ENCODE results near the gene NRBP1.
"Not testable (repeated sequence)": the region's sequence is repeated elsewhere in the genome, so short reads cannot be mapped to it uniquely, and the experiment has no call there.

The NRBP1 gene

DNA sequence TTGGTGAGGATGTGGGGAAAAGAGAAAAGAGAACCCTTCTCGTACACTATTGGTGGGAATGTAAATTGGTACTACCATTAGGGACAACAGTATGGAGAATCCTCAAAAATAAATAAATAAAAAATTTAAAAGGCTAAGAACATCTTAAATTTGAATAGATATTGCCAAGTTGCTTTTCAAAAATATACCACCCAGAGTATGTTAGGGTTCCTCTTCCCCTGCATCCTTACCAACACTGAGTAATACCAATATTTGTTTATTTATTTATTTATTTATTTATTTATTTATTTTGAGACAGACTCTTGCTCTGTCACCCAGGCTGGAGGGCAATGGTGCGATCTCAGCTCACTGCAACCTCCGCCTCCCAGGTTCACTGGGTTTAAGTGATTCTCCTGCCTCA lies 5.5 kb upstream of the NRBP1 start:
- DNase-seq, result no peak

DNA sequence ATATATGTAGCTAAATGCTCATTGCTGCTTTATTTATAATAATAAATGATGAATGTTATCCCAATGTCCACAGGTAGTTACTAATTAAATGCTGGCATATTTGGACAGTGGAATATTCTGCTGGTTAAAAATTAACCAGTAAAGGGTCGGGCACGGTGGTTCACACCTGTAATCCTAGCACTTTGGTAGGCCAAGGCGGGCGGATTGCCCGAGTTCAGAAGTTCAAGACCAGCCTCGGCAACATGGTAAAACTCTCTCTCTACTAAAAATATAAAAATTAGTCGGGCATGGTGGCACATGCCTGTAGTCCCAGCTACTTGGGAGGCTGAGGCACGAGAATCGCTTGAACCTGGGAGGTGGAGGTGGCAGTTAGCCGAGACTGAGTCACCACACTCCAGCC lies 3.4 kb upstream of the NRBP1 start:
- not testable (repeated sequence) for DNase-seq

DNA sequence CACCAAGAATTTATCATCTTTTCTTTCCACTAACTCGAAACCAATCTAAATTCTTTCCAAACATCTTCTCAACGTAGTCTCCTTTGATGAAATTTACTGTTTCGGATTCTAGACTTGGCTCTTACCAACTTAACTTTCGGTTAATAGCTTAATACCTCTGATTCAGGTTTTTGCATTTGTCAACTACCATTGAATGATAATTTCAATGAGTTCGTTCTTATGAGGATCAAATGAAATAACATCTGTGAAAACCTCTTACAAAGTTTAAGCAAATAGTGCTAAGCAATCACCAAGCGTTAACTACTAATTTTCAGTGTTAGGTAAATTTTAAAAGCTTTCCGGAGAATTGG lies 593 bp upstream of the NRBP1 start:
- DNase-seq, result no peak

DNA sequence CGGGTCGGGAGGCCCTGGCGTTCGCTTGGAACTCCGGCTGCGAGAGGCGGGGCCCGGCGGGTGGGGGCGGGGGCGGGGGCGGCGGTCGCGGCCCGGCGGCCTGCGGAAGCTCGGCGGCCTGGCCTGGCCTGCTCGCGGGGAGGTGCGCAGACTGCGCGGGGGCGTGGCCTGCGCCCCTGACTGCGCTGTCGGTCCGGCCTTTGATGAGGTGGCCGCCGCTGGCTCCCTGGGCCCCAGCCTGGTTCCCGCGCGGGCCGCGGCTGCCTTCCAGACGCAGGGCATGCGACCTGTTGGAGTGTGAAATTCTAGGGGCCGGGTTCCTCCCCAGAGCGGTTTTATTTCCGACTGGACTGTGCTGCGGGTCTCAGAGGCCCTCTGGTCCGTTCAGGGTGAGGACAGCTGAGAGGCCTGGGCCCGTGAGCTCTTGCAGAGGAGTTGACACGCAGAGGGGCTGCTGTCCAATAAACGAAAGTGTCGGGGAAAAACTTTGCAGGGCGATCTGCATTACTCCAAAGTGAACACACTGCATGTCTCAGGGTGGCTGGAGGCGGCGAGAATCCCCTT lies 629 bp downstream of the NRBP1 start:
- peak; percentile 80 for DNase-seq

DNA sequence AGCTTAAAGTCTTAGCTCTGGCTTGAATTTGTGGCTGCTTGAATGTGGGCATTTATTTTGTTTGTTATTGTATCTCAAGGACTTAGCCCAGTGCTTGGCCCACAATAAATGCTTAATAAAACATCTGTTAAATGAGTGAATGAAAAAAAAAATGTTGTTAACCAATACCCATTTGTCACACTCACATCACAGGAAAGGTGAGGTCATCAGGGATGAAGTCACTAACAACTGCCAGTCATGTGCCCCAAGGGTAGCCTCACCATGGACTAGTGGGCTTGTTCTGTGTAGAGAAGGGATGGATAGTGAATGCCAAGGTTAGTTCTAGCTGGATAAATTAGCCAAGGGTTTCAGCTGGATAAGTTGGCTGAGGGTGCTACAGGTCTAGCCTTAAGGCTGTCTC lies 3.0 kb downstream of the NRBP1 start:
- DNase-seq, result no peak

DNA sequence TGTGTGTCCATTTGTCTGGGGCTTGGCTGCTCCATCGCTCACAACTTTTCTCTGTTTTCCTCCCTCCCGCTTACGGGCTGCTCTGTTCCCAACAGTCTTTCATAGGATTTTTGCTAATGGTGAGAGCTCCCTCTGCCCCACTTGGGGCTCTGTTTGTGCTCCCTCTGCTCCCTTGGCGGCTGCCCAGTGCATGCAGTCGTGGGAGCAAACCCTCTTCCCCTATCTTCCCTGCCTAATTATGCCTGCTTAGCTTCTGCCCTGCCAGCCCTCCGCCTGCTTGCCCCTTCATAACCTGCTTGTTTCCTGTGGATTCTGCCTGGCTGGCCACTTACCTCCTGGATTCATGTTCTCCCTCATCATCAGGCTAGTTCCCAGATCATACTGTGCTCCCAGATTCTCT lies 7.2 kb downstream of the NRBP1 start:
- no peak for DNase-seq

DNA sequence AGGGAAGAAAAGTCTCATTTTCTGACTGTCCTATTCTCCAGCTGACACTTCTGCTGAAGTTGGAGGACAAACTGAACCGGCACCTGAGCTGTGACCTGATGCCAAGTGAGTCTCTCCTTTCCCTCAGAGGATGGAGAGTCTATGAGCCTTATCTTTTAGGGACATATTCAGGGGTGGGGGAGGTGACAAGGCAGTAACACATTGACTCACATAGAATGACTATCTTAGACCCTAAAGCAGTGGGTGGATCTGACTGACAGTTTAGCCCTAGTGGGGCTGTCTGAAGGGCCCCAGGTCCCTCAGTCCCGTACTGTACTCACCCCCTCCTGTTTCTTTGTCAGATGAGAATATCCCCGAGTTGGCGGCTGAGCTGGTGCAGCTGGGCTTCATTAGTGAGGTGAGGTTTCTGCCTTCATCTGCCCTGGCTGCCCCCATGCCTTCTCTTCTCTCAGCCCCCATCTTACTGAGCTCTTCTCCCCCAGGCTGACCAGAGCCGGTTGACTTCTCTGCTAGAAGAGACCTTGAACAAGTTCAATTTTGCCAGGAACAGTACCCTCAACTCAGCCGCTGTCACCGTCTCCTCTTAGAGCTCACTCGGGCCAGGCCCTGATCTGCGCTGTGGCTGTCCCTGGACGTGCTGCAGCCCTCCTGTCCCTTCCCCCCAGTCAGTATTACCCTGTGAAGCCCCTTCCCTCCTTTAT lies 12.9 kb downstream of the NRBP1 start:
- no peak for DNase-seq

DNA sequence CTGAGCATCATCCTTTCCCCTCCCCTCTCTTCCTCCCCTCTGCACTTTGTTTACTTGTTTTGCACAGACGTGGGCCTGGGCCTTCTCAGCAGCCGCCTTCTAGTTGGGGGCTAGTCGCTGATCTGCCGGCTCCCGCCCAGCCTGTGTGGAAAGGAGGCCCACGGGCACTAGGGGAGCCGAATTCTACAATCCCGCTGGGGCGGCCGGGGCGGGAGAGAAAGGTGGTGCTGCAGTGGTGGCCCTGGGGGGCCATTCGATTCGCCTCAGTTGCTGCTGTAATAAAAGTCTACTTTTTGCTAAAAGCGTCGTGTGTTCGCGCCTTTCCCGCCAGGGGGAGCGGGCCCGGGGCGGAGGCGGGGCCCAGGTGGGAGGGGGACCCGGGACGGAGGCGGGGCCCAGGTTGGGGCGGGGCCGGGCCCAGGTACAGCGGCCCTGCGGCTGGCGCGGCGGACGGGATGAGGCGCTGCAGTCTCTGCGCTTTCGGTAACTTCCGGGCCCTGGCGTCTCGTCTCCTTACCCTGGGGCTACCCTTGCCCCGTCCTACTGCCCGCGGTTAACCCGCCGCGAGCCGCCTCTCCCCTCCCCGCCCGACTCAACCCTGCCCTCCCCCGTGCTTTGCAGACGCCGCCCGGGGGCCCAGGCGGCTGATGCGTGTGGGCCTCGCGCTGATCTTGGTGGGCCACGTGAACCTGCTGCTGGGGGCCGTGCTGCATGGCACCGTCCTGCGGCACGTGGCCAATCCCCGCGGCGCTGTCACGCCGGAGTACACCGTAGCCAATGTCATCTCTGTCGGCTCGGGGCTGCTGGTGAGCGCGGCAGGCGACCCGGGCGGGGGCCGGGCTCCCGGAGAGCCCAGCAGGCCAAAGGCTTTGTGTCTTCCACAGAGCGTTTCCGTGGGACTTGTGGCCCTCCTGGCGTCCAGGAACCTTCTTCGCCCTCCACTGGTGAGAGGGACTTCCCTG lies 13.8 kb downstream of the NRBP1 start, which contains the start of gene KRTCAP3:
TSS of gene KRTCAP3 (plus strand) at position 424 of the 962 bp plus-strand sequence. CDS start at position 456, 32 bp downstream.
- DNase-seq, result peak; percentile 86

DNA sequence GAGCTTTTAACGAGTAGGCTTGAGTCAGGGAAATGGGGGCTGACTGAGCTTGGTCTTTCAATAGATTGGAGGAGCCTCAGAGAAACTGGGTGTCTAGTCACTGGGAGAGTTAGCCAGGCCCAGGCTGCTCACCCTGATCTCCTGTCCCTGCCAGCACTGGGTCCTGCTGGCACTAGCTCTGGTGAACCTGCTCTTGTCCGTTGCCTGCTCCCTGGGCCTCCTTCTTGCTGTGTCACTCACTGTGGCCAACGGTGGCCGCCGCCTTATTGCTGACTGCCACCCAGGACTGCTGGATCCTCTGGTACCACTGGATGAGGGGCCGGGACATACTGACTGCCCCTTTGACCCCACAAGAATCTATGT lies 14.5 kb downstream of the NRBP1 start:
- no peak for DNase-seq

DNA sequence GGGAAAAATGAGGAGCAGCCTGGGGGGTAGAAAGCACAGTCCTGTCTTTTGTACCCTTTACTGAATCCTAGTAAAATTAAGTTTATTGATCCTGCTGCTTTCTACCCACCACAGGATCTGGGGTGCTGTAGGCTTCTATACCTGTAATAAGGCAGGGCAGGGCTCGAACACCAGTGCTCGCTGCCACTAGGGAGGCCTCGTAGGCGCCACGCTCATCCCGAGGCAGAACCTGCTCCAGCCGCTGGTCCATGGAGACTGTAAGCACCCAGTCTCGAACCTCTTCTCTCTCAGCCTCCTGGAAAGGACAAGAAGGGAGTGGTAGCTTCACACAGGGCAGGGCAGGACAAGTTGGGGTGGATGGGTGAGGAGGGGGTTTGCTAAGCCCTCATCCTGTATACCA lies 16.7 kb downstream of the NRBP1 start:
- DNase-seq, result no peak

DNA sequence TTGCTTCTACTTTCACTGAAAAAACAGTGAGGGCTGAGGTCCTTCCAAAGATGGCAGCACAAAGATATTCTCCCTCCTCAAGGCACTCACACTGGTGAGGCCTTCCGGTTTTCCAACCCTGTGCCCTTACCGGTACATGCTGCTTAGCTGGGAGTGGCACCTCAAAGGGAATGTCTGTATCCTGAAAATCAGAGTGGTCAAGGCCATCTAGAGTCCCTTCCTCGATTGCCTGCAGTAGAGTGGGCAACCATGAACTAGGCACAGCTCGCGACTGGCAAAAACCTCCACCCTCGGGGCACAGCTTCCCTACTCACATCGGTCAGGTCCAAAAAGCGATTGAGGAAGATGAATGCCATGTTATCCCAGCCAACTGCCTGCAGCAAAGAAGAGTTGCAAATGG lies 17.2 kb downstream of the NRBP1 start:
- DNase-seq, result no peak

DNA sequence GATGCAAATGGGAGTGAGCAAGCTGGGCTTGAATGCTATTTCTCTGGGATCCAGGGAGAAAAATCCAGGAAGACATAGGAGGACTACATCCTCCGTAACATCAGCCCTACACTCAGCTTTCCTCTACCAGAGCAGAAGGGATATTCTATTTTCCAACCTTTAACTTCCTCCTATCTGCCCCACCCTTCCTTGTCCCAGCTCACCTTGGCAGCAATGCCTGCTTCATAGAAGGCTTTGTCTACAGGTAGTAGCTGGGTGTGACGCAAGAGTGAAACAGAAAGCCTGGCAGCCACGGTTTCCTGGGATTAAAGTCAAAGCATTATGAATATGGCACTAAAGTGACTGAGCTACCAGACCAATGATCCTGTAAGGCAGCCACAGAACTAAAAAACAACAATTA lies 17.6 kb downstream of the NRBP1 start:
- DNase-seq, result no peak

DNA sequence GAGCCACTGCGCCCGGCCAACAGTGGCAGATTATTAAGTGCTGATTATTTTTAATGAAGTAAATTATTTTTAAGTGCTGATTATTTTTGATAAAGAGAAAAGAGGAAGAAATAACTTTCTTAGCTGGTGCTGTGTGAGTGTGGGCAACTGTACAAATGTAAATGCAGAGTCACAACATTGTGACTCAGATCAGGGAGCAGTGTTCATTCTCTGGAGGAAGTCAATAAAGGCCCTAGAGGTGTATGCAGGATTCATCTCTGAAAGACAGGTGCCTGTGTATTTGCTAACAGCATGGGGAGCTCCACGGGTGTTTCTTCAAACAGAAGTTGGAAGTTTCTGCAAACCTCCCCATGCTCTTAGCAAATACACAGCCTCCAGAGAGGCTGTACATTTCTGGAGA lies 19.9 kb downstream of the NRBP1 start:
- no peak for DNase-seq

DNA sequence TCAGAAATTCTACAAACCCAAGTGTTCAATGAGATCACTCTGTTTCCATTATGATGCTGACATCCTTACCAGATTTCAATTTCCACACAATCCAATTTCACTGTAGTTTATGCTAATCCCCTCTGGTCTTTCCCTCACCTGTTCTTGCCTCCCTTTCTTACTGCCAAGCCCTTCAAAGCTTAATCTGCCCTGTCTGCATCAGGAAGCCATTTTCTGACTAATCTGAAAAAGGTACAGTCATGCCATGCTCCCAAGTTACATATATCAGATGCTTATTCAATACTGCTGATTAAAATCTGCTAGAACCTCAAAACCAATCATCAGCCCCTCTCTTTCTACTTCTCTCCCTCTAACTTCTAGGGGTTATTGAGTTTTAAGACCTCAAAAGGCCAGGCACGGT lies 22.7 kb downstream of the NRBP1 start:
- DNase-seq, result no peak

DNA sequence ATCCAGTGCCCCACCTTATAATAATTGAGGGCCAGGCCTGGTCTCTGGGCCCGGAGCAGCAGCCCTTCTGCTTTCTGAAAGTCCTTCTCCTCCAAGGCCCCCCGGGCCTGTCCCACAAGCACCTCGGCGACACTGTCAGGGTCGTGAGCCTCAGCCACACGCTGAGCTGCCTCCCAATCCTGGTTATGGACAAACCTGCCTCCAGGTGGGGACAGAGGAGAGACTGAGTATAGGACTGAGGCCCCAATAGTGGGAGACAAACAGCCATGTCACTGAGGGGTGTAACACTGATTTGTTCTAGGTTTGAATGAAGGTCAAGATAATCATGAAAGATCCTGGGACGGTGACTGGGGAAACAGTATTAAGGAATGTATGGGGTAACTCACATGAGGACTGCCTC lies 25.5 kb downstream of the NRBP1 start:
- DNase-seq, result no peak

DNA sequence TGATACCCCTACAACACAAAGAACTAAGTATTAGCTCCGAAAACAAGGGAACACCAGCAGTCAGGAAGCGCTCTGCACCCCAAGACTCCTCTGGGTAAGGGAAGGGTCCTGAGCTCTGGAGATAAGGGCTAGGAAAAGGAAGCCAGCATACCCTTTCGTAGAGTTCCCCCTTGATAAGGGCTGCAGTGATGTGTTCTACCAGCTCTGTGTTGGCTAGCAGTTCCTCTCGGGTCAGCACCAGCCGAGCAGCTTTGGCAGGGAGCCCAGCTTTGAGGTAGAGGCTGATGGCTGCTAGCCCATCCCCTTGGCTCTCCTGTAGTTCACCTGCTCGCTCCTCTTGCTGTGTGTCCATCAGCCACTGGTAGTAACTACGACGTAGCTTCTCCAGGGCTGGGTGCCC lies 32.7 kb downstream of the NRBP1 start:
- DNase-seq, result no peak

DNA sequence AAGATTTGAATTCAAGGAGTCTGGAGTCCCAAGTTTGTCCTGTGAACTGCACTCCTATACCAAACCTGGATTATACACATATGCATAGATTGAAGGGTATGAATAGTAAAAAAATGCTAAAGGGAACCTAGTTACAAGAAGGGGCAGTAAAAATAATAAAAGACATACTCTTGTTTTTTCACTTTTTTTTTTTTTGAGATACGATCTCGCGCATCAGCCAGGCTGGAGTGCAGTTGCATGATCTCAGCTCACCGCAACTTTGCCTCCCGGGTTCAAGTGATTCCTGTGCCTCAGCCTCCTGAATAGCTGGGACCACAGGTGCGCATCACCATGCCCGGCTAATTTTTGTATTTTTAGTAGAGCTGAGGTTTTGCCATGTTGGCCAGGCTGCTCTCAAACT lies 36.0 kb downstream of the NRBP1 start:
- DNase-seq, result no peak

DNA sequence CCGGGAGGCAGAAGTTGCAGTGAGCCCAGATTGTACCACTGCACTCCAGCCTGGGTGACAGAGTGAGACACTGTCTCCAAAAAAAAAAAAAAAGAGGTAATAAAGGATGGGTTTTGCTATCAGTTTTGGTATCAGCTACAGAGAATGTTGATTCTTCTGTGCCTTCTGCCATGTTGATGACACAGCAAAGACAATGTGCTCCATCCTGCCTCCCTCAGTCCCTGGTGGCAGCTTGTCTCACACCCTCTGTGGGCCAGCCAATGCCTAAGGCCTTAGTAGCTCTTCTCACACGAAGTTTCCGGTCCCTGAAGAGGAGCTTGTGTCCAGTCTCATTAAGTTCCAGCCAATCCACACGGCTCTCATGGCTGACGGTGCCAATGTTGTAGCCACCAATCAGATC lies 43.5 kb downstream of the NRBP1 start:
- DNase-seq, result no peak

DNA sequence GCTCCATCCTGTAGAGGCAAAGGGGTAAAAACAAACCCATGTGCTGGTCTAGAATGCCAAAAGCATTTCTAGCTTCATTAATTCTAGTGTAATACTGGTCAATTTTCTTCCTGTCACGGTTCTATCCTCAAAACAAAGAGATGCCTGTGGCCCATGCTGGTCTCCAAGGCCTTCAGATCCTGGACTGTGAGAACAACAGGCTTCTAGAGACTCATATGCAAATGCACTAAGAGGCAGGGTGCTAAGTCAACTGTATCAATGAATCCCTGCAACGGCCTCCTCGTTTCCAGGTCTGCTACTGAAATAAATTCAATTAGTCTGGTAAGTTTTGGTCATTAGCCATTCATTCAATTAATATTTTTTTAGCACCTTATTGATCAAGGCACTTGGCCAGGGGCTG lies 57.1 kb downstream of the NRBP1 start:
- DNase-seq, result no peak

DNA sequence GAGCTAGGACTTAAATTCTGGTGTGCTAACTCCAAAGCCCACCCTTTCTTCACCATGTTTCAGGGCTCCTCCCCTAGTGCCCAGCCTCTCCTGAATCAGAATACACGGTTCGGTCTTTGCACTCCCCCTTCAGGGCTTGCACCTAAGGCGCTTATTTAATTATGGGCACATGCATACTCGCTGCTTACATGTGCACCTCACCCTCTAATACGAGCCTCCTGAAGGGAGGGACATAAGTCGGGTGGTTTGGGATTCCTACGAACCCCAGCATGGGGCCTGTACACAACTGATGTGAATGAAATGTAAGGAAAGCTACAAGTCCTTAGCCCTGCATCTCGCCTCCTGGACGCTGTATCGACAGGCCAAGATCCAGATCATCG lies 60.7 kb downstream of the NRBP1 start:
- DNase-seq, result peak; percentile 66

DNA sequence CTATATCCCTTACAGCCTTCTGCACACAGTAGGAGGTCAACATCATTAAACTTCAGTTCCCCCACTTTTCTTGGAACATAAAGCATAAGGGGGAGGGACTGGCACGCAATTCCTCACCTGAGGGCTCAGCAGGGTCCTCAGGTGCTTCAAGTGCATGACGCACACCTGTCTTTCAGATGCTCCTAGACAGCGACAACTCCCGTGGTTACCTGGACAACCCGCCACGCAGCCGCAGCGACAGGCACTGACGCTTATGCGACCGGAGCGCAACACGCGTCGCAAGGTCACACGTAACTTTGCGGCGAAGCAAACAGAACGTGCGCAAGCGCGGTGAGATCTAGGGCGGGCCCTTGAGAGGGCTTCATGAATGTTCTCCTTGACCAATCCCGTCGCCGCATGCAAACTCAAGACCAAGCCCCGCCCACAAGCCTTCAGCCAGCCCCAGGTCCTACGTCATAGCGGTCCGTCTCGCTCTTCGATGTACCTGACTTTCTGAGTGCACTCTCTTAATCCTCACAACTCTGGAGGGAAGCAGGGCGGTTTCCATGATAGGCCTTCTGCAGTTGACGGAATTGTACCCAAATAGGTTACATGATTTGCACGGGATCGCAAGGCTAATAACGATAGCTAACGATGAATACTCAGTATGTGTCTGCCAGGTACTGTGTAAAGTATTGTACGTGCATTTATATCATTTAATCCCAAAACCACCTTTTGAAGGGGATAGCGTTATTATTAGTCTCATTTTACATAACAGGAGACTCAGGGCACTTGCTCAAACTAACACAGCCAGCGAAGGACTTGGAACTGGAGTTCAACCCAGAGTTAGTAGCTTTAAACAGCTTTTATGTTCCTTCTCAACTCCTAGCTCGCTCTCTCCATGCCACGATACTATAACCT lies 61.3 kb downstream of the NRBP1 start, which contains the start of gene IFT172:
TSS of gene IFT172 (minus strand) at position 246 of the 900 bp plus-strand sequence. CDS start at position 156, 90 bp downstream.
- peak; percentile 100 for DNase-seq

Data from NCI-H345 (cell line).